IPS DF 4.7 (cell line): ENCODE data around the gene PLEKHM2.
"Not testable (repeated sequence)": the region's sequence is repeated elsewhere in the genome, so short reads cannot be mapped to it uniquely, and the experiment has no call there.

Experiments
- DNase-seq: peaks from one replicate; pipeline ENCODE4 v3.0.0-alpha.2; 2013; ENCODE audit warnings: low spot score; ENCODE audit errors: extremely low read depth

PLEKHM2 gene, protein sequence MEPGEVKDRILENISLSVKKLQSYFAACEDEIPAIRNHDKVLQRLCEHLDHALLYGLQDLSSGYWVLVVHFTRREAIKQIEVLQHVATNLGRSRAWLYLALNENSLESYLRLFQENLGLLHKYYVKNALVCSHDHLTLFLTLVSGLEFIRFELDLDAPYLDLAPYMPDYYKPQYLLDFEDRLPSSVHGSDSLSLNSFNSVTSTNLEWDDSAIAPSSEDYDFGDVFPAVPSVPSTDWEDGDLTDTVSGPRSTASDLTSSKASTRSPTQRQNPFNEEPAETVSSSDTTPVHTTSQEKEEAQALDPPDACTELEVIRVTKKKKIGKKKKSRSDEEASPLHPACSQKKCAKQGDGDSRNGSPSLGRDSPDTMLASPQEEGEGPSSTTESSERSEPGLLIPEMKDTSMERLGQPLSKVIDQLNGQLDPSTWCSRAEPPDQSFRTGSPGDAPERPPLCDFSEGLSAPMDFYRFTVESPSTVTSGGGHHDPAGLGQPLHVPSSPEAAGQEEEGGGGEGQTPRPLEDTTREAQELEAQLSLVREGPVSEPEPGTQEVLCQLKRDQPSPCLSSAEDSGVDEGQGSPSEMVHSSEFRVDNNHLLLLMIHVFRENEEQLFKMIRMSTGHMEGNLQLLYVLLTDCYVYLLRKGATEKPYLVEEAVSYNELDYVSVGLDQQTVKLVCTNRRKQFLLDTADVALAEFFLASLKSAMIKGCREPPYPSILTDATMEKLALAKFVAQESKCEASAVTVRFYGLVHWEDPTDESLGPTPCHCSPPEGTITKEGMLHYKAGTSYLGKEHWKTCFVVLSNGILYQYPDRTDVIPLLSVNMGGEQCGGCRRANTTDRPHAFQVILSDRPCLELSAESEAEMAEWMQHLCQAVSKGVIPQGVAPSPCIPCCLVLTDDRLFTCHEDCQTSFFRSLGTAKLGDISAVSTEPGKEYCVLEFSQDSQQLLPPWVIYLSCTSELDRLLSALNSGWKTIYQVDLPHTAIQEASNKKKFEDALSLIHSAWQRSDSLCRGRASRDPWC

DNA sequence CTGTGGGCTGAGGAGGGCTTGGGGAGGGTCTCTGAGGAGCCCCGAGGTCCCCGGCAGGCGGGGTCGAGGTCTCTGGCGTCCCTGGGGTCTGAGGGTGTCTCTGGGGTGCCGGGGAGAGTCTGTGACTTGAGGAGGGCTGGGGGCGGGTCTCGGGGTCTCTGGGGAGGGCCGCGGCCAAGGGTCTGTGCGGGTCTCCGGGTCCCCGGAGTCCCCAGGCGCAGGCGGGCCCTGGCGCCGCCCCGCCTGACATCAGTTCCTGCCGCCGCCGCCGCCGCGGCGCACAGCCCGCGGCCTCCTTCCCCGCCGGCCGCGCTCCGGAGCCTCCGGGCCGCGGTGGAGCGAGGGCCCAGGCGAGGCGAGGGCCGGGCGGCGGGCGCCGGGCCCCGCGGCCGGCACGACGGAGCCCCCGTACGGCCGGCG is at the start of gene PLEKHM2:
PLEKHM2 (plus strand) TSS at position 279 of the 420 bp plus-strand sequence. CDS start 239 bp downstream, outside the sequence.
- no peak for DNase-seq

- DNase-seq, result no peak
Measured at GRCh38 chr1:15636436-15636835, 47.7 kb upstream of the PLEKHM2 start.

DNA sequence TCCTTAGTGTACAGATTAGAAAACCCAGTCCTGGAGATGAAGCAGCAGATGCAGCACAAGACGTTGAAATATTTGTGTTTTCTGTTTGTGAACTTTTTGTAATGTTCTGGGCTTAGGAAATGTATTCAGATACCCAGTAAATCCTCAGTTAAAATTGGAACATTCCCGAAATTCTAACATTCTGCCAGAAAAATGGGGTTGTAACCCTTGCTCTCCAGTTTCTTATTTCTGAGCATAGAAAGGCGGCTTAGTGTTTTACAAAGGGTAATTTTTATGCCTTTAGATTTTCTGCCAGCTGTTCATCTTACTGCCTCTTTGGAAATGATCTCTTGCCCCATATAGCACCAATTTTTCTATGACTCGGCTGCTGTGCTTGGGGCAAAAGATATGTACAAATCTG is 46.3 kb upstream of the PLEKHM2 start:
- DNase-seq, result no peak

- no peak for DNase-seq
Measured at GRCh38 chr1:15639262-15639661, 44.9 kb upstream of the PLEKHM2 start.

DNA sequence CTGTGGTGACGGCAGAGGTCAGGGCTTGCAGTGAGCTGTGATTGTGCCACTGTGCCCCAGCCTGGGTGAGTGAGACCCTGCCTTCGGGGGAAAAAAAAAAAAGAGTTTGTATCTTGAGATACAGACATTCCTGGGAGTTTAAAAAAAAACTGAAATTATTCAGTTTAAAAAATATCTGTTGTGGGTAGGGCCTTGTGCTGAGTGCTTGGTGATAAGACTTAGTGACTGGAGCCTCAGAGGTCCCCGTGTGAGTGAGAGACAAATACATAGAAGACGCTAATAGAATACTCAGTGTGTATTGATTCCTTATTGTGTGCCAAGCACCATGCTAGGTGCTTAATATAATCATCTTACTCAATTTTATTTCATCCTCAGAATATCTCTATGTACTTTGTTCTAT is 44.2 kb upstream of the PLEKHM2 start:
- no peak for DNase-seq

DNA sequence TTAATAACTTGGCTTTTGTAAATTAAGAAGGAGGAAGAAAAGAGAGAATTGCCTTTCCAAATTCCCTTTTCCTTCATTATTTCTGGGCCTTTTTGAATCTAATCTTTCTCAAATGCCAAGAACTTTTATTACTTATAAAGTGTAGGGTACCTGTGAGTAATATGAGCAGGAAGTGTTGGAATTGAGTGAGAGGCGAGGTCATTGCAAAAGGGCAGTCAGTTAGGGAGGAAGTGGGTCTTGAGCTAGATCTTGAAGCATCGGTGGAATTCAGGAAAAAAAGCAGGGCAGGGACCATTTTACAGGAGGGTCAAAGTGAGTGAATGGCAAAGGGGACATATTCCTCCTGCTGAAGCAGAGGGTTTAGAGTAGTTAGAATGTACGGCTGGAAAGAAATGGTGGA is 43.5 kb upstream of the PLEKHM2 start:
- DNase-seq, result no peak

DNA sequence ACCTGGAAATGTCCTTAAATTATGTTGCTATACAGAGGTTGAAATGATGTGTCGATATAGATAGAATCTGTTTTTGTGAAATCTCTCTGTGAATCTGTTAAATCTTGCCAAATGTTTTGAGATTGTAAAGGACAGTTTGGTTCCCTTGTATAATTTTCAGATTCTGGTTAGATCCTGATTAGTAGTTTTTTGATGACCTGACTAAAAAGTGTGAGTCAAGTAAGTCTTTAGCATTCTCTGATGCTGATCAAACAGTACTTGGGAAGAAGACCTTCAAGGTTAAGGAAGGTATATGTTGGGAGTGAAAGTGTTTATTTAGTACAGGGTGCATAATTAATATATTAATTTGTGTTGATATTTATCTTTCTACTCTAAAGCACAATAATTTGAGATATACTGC is 34.2 kb upstream of the PLEKHM2 start:
- no peak for DNase-seq

GRCh38 chr1:15650433-15650832 is 33.7 kb upstream of the PLEKHM2 start:
- no peak for DNase-seq

- DNase-seq, result not testable (repeated sequence)
Measured at GRCh38 chr1:15652130-15652529, 32.0 kb upstream of the PLEKHM2 start.

DNA sequence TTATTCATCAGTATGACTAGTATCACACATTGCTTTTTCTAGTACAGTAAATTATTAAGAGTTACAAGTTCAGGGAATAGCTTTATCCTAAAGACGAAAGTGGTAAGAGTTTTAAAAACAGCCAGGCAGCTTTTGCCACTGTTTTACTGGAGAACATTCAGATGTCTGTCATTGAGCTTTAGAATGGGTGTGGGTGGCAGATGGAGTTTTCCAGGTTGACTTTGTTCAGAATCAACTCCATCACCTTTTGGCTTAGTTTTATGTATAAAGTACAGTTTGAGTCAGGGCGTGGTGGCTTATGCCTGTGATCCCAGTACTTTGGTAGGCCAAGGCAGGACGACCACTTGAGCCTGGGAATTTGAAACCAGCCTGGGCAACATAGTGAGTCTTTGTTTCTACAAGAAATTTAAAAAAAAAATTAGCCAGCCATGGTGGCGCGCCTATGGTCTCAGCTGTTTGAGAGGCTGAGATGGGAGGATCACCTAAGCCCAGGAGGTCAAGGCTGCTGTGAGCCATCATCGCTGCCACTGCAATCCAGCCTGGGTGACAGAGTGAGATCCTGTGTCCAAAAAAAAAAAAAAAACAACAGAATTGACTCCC is 29.9 kb upstream of the PLEKHM2 start:
- DNase-seq, result no peak

GRCh38 chr1:15656464-15656863 is 27.7 kb upstream of the PLEKHM2 start:
- DNase-seq, result no peak

DNA sequence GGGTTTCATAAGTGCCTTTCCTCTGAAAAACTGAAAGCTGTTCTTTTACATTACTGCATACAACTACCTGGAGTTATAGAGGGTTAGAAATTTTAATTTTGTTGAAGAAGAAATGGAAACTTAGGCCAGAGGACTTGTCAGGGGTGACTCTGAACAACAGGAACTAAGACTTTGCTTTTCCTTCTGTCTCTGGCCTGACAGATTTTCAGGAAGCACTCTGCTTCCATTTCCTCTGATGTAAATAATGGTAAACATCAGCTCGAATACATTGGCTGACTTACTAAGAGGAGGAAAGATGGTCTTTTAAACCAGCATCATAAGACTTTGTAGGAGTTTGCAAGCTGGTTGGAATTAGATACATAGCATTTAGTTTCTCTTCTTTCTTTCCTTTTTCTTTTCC is 27.1 kb upstream of the PLEKHM2 start:
- no peak for DNase-seq

DNA sequence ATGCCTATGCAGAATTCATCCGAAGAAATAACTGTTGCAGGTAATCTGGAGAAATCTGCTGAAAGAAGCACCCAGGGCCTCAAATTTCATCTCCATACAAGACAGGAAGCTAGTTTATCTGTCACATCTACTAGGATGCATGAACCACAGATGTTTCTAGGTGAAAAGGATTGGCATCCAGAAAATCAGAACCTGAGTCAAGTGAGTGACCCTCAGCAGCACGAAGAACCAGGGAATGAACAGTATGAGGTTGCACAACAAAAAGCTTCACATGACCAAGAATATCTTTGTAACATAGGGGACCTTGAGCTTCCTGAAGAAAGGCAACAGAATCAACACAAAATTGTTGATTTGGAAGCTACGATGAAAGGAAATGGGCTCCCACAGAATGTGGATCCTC is 24.0 kb upstream of the PLEKHM2 start:
- no peak for DNase-seq

DNA sequence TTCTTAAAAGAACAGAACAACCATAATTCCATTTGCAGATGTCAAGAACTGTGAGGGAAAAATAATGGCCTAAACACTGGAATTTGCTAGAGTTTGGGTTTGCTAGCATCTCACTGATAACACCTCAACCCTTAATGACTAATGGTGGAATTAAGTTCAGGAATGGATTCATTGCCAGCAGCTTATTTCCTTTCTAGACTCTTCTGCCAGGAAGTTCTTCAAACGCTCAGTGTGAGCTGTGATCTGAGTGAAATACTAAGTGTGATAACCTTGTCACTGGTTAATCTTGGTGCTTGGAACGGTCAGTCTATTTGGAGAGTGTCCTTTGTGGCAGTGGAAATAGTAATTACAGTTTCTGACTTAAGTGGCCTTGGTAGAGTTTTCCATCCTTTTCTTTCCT is 21.6 kb upstream of the PLEKHM2 start:
- DNase-seq, result no peak

DNA sequence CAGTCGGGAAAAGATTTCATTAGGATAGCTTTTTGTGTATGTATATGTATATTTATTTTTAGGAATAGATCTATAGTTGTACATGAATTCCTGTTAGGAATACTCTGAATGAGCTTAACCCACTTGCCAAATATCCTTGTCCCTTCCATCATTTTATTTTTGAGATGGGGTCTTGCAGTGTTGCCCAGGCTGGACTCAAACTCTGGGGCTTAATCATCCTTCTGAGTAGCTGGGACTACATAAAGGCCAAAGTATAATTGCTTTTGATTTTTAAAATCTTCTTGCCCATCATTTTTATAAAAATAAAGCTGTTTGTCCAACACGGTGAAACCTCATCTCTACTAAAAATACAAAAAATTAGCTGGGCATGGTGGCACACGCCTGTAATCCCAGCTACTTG is 20.2 kb upstream of the PLEKHM2 start:
- no peak for DNase-seq

- DNase-seq, result no peak
Measured at GRCh38 chr1:15667362-15667761, 16.8 kb upstream of the PLEKHM2 start.

- DNase-seq, result no peak
Measured at GRCh38 chr1:15668089-15668754, 15.9 kb upstream of the PLEKHM2 start.

DNA sequence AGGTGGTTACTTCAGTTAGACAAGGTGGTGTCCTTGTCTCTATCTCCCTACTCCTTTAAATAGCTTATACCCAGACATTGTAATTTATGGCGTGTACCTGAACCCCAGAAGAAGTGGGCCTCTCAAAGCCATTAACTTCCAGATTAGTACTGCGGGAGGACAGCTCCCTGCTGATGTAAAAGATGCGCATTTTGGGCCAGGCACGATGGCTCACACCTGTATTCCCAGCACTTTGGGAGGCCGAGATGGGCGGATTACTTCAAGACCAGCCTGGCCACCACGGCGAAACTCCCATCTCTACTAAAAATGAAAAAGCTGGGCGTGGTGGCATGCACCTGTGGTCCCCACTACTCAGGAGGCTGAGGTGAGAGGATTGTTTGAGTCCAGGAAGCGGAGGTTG is 15.0 kb upstream of the PLEKHM2 start:
- DNase-seq, result no peak

GRCh38 chr1:15669864-15670263 is 14.3 kb upstream of the PLEKHM2 start:
- DNase-seq, result no peak

DNA sequence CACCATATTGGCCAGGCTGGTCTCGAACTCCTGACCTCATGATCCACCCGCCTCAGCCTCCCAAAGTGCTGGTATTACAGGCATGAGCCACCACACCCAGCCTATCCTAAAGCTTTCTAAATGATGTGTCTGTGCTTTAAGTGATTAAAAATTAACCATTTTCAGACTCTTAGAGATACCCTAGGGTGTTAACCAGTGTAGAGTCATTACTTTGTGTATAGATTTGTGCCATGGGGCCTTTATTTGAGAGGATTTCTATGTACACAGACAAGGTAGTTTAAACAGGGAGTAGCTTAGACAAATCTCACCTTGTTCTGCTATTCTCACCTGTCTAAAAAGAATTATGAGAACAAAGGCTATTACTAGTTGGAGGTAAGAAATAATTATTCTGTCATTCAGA is 12.7 kb upstream of the PLEKHM2 start:
- DNase-seq, result no peak
